Adrenal gland (tissue), 5 donors: ENCODE data around the gene PRKCA.

Experiments
- POLR2A ChIP-seq, 2 donors: fragments of 450-650 bp; IDR thresholded peaks; one replicate each; pipeline ENCODE4 v1.6.1; 2017; ENCODE audit warnings: antibody characterized with exemption in 2 of 2, mild to moderate bottlenecking in 2 of 2, moderate library complexity in 1 of 2
- TF ChIP-seq, protein P1 (sequence below), 6 experiments: fragments of 450-650 bp in 4 of 6; fragments of 200-600 bp in 2 of 6; sonication (generic) in 1 of 6; IDR thresholded peaks; 1 replicate in 5 of 6; 2 replicates in 1 of 6; pipeline versions ENCODE4 v1.5.1 to v1.8.0; 2016 to 2021; ENCODE audit warnings: antibody characterized with exemption in 6 of 6, mild to moderate bottlenecking in 2 of 6, moderate library complexity in 1 of 6
- donor health status: DM: no; HTN: no; CAD: no.

DNA sequence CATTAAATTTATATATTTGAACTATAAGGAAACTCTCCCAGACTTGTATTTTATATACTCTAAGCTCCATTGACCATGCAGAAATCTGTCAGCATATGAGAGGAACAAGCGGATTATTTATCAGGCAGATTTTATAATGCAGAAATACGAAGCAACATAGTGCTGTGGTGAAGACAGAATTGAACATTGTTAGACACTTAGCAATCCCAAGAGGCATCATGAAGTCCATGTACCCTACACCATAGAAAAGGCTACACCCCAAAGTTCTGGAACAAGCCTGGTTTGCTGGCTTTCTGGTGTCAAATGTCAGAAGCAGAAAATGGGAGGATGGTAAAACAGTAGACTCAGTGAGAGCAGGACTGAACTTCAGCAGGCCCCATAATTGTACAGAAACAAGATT, 241.1 kb downstream of the PRKCA start:
- TF ChIP-seq, protein P1, sequence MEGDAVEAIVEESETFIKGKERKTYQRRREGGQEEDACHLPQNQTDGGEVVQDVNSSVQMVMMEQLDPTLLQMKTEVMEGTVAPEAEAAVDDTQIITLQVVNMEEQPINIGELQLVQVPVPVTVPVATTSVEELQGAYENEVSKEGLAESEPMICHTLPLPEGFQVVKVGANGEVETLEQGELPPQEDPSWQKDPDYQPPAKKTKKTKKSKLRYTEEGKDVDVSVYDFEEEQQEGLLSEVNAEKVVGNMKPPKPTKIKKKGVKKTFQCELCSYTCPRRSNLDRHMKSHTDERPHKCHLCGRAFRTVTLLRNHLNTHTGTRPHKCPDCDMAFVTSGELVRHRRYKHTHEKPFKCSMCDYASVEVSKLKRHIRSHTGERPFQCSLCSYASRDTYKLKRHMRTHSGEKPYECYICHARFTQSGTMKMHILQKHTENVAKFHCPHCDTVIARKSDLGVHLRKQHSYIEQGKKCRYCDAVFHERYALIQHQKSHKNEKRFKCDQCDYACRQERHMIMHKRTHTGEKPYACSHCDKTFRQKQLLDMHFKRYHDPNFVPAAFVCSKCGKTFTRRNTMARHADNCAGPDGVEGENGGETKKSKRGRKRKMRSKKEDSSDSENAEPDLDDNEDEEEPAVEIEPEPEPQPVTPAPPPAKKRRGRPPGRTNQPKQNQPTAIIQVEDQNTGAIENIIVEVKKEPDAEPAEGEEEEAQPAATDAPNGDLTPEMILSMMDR (IDR thresholded peaks at IDR 0.05), result no peak
- no peak for TF ChIP-seq POLR2A (IDR thresholded peaks at IDR 0.05)
